ENCODE measurements around the gene ZDHHC11B.
"Not testable (repeated sequence)": the region's sequence is repeated elsewhere in the genome, so short reads cannot be mapped to it uniquely, and the experiment has no call there.

Gene ZDHHC11B

GRCh38 chr5:763998-764781, 20.3 kb downstream of the ZDHHC11B start:
- Histone ChIP-seq H2BK120ac (ENCODE audit: low read depth, low read length) (no peak overlapping the region), H3K4me1 (ENCODE audit: control insufficient read depth, insufficient read depth, low read depth, low read length) (no peaks in the 10 kb centered on the region), H3K27me3 (ENCODE audit: control insufficient read depth in 1 of 2, insufficient read depth in 1 of 2, low read length in 2 of 2) (peaks cover 0 to 6% of the 10 kb centered on the region in 2 experiments), H3K23ac (ENCODE audit: low read length in 2 of 2) (no peak overlapping the region), H3K36me3 (ENCODE audit: control insufficient read depth in 1 of 2, insufficient read depth in 2 of 2, low read depth in 1 of 2, low read length in 2 of 2) (peaks cover 0 to 6% of the 10 kb centered on the region in 2 experiments), H2BK5ac (ENCODE audit: low read depth, low read length, poor library complexity, severe bottlenecking) (no peak overlapping the region), H3K4me2 (ENCODE audit: low read length, poor library complexity, severe bottlenecking) (no peak overlapping the region), H3K27ac (ENCODE audit: low read length, poor library complexity, severe bottlenecking) (no peak overlapping the region), H3K9ac (ENCODE audit: low read length) (no peak overlapping the region), H3K4me3 (ENCODE audit: insufficient read depth in 1 of 2, low read depth in 1 of 2, low read length in 2 of 2) (peak overlapping the region in 1 of 2 experiments; percentile 40), H4K8ac (ENCODE audit: low read length) (no peak overlapping the region), H3K4ac (ENCODE audit: low read depth in 1 of 2, low read length in 2 of 2) (no peak overlapping the region), H3K18ac (ENCODE audit: low read depth in 1 of 2, low read length in 2 of 2) (no peak overlapping the region), H2BK12ac (ENCODE audit: low read length in 2 of 2) (no peak overlapping the region), H2AFZ (ENCODE audit: low read depth, low read length) (no peak overlapping the region), H2AK5ac (ENCODE audit: low read length, severe bottlenecking) (no peak overlapping the region), H2BK15ac (ENCODE audit: low read depth, poor library complexity, severe bottlenecking) (no peak overlapping the region), H3K9me3 (ENCODE audit: control insufficient read depth, low read length) (no peaks in the 10 kb centered on the region), H3K14ac (ENCODE audit: low read length in 2 of 2) (no peak overlapping the region), H3K79me1 (replicated peaks; ENCODE audit: low read length, poor library complexity, severe bottlenecking) (no peaks in the 10 kb centered on the region), H4K91ac (ENCODE audit: low read length) (peak overlapping the region; percentile 25)
- 90% methylated on average over 31 of the region's 31 CpGs for WGBS
- no peak for DNase-seq

- 67% methylated on average over 5 of the region's 5 CpGs for WGBS
- Histone ChIP-seq H4K8ac (ENCODE audit: low read length) (no peak overlapping the region), H3K4me2 (ENCODE audit: low read length, poor library complexity, severe bottlenecking) (no peak overlapping the region)
Measured at GRCh38 chr5:763397-763796, 21.1 kb downstream of the ZDHHC11B start.

GRCh38 chr5:762996-763395, 21.5 kb downstream of the ZDHHC11B start:
- H3K23ac ChIP-seq (ENCODE audit: low read length in 2 of 2); H3K9me3 ChIP-seq (ENCODE audit: control insufficient read depth, low read length); H3K27ac ChIP-seq (ENCODE audit: low read length, poor library complexity, severe bottlenecking); H2AK5ac ChIP-seq (ENCODE audit: low read length, severe bottlenecking); H2BK5ac ChIP-seq (ENCODE audit: low read depth, low read length, poor library complexity, severe bottlenecking); H3K9ac ChIP-seq (ENCODE audit: low read length); H2BK12ac ChIP-seq (ENCODE audit: low read length in 2 of 2); H3K4me3 ChIP-seq (ENCODE audit: insufficient read depth in 1 of 2, low read depth in 1 of 2, low read length in 2 of 2); DNase-seq; H3K4me2 ChIP-seq (ENCODE audit: low read length, poor library complexity, severe bottlenecking); H3K4me1 ChIP-seq (ENCODE audit: control insufficient read depth, insufficient read depth, low read depth, low read length); H3K14ac ChIP-seq (ENCODE audit: low read length in 2 of 2); H4K8ac ChIP-seq (ENCODE audit: low read length); H3K4ac ChIP-seq (ENCODE audit: low read depth in 1 of 2, low read length in 2 of 2); H4K91ac ChIP-seq (ENCODE audit: low read length); H2BK120ac ChIP-seq (ENCODE audit: low read depth, low read length); H3K18ac ChIP-seq (ENCODE audit: low read depth in 1 of 2, low read length in 2 of 2); H2AFZ ChIP-seq (ENCODE audit: low read depth, low read length); H3K79me1 ChIP-seq (replicated peaks; ENCODE audit: low read length, poor library complexity, severe bottlenecking); H2BK15ac ChIP-seq (ENCODE audit: low read depth, poor library complexity, severe bottlenecking); H3K36me3 ChIP-seq (ENCODE audit: control insufficient read depth in 1 of 2, insufficient read depth in 2 of 2, low read depth in 1 of 2, low read length in 2 of 2): not testable (repeated sequence)
- 90% methylated on average over 6 of the region's 8 CpGs for WGBS
- H3K27me3 ChIP-seq (ENCODE audit: control insufficient read depth in 1 of 2, insufficient read depth in 1 of 2, low read length in 2 of 2), result peaks cover 0 to 18% of the 10 kb centered on the region in 2 experiments

More at GRCh38 chr5:763397-763796, 21.1 kb downstream of the ZDHHC11B start:
- no peak overlapping the region for H3K27ac ChIP-seq (ENCODE audit: low read length, poor library complexity, severe bottlenecking)
- H3K18ac ChIP-seq (ENCODE audit: low read depth in 1 of 2, low read length in 2 of 2), result no peak overlapping the region
- H3K23ac ChIP-seq (ENCODE audit: low read length in 2 of 2), result no peak overlapping the region
- H2BK15ac ChIP-seq (ENCODE audit: low read depth, poor library complexity, severe bottlenecking), result no peak overlapping the region
- no peak overlapping the region for H3K4me3 ChIP-seq (ENCODE audit: insufficient read depth in 1 of 2, low read depth in 1 of 2, low read length in 2 of 2)
- no peaks in the 10 kb centered on the region for H3K9me3 ChIP-seq (ENCODE audit: control insufficient read depth, low read length)
- H3K79me1 ChIP-seq (replicated peaks; ENCODE audit: low read length, poor library complexity, severe bottlenecking), result no peaks in the 10 kb centered on the region
- no peak overlapping the region for H2BK12ac ChIP-seq (ENCODE audit: low read length in 2 of 2)
- no peak overlapping the region for H2AK5ac ChIP-seq (ENCODE audit: low read length, severe bottlenecking)
- H2AFZ ChIP-seq (ENCODE audit: low read depth, low read length), result no peak overlapping the region
- no peak overlapping the region for H2BK120ac ChIP-seq (ENCODE audit: low read depth, low read length)
- H3K4ac ChIP-seq (ENCODE audit: low read depth in 1 of 2, low read length in 2 of 2), result no peak overlapping the region
- no peak overlapping the region for H3K9ac ChIP-seq (ENCODE audit: low read length)
- DNase-seq, result no peak
- H4K91ac ChIP-seq (ENCODE audit: low read length), result no peak overlapping the region
- H3K27me3 ChIP-seq (ENCODE audit: control insufficient read depth in 1 of 2, insufficient read depth in 1 of 2, low read length in 2 of 2), result peaks cover 0 to 14% of the 10 kb centered on the region in 2 experiments
- no peak overlapping the region for H3K14ac ChIP-seq (ENCODE audit: low read length in 2 of 2)
- H3K4me1 ChIP-seq (ENCODE audit: control insufficient read depth, insufficient read depth, low read depth, low read length), result no peaks in the 10 kb centered on the region
- H3K36me3 ChIP-seq (ENCODE audit: control insufficient read depth in 1 of 2, insufficient read depth in 2 of 2, low read depth in 1 of 2, low read length in 2 of 2), result peaks cover 0 to 6% of the 10 kb centered on the region in 2 experiments
- H2BK5ac ChIP-seq (ENCODE audit: low read depth, low read length, poor library complexity, severe bottlenecking), result no peak overlapping the region

GRCh38 chr5:761854-762710, 22.4 kb downstream of the ZDHHC11B start:
- Histone ChIP-seq H2BK120ac (ENCODE audit: low read depth, low read length) (no peak overlapping the region), H2BK5ac (ENCODE audit: low read depth, low read length, poor library complexity, severe bottlenecking) (no peak overlapping the region), H3K23ac (ENCODE audit: low read length in 2 of 2) (no peak overlapping the region), H4K8ac (ENCODE audit: low read length) (no peak overlapping the region), H3K14ac (ENCODE audit: low read length in 2 of 2) (peak overlapping the region in 1 of 2 experiments; percentile 13), H3K27ac (ENCODE audit: low read length, poor library complexity, severe bottlenecking) (no peak overlapping the region), H3K4me3 (ENCODE audit: insufficient read depth in 1 of 2, low read depth in 1 of 2, low read length in 2 of 2) (no peak overlapping the region), H3K4me2 (ENCODE audit: low read length, poor library complexity, severe bottlenecking) (no peak overlapping the region), H2AK5ac (ENCODE audit: low read length, severe bottlenecking) (no peak overlapping the region), H3K4me1 (ENCODE audit: control insufficient read depth, insufficient read depth, low read depth, low read length) (peaks cover 2% of the 10 kb centered on the region), H3K36me3 (ENCODE audit: control insufficient read depth in 1 of 2, insufficient read depth in 2 of 2, low read depth in 1 of 2, low read length in 2 of 2) (peaks cover 0 to 6% of the 10 kb centered on the region in 2 experiments), H3K9me3 (ENCODE audit: control insufficient read depth, low read length) (no peaks in the 10 kb centered on the region), H2BK15ac (ENCODE audit: low read depth, poor library complexity, severe bottlenecking) (no peak overlapping the region), H3K79me1 (replicated peaks; ENCODE audit: low read length, poor library complexity, severe bottlenecking) (no peaks in the 10 kb centered on the region), H3K18ac (ENCODE audit: low read depth in 1 of 2, low read length in 2 of 2) (no peak overlapping the region), H2BK12ac (ENCODE audit: low read length in 2 of 2) (no peak overlapping the region), H2AFZ (ENCODE audit: low read depth, low read length) (no peak overlapping the region), H4K91ac (ENCODE audit: low read length) (no peak overlapping the region), H3K9ac (ENCODE audit: low read length) (no peak overlapping the region), H3K27me3 (ENCODE audit: control insufficient read depth in 1 of 2, insufficient read depth in 1 of 2, low read length in 2 of 2) (peaks cover 0 to 27% of the 10 kb centered on the region in 2 experiments), H3K4ac (ENCODE audit: low read depth in 1 of 2, low read length in 2 of 2) (no peak overlapping the region)
- 71% methylated on average over 8 of the region's 8 CpGs for WGBS
- no peak for DNase-seq

Measured in mesenchymal stem cell (in vitro differentiated cells and primary cell).